H9 (cell line): Measurements from ENCODE around the gene REXO2. TPM values are rescaled to one million over a fixed set of nuclear protein-coding genes. Genes with fewer than 3 reads are reported as not detected.

ENCODE experiments used
- DNase-seq: peaks from one replicate; pipeline ENCODE4 v3.0.0-alpha.2; 2017
- H2AFZ ChIP-seq: one replicate; pipeline ENCODE4 v1.6.1; 2013; ENCODE audit warnings: mild to moderate bottlenecking, low read length, control low read depth, moderate library complexity
- H2AK5ac ChIP-seq: 2 replicates; pipeline ENCODE4 v1.6.1; 2013; ENCODE audit warnings: low read length, control low read depth, mixed read lengths; ENCODE audit not compliant: insufficient read length
- H2BK120ac ChIP-seq: one replicate; pipeline ENCODE4 v1.6.1; 2013; ENCODE audit warnings: low read depth, mild to moderate bottlenecking, low read length, control low read depth, inconsistent platforms; ENCODE audit not compliant: poor library complexity, severe bottlenecking
- H2BK12ac ChIP-seq: 2 replicates; pipeline ENCODE4 v1.6.1; 2013; ENCODE audit warnings: low read length, control low read depth, mixed read lengths, low read depth; ENCODE audit not compliant: insufficient read length
- H2BK15ac ChIP-seq: 2 replicates; pipeline ENCODE4 v1.6.1; 2013; ENCODE audit warnings: low read depth, low read length, control low read depth
- H2BK20ac ChIP-seq: one replicate; pipeline ENCODE4 v1.6.1; 2013; ENCODE audit warnings: low read depth, mild to moderate bottlenecking, low read length, control low read depth, inconsistent platforms; ENCODE audit not compliant: poor library complexity, severe bottlenecking
- H2BK5ac ChIP-seq: 2 replicates; pipeline ENCODE4 v1.6.1; 2013; ENCODE audit warnings: low read length, control low read depth, mixed read lengths; ENCODE audit not compliant: insufficient read length
- H3K14ac ChIP-seq: 2 replicates; pipeline ENCODE4 v1.6.1; 2013; ENCODE audit warnings: low read length, control low read depth; ENCODE audit not compliant: insufficient read depth
- H3K18ac ChIP-seq: 2 replicates; pipeline ENCODE4 v1.6.1; 2013; ENCODE audit warnings: low read depth, mild to moderate bottlenecking, mixed read lengths, low read length, control low read depth; ENCODE audit not compliant: insufficient read length
- H3K23ac ChIP-seq: 2 replicates; pipeline ENCODE4 v1.6.1; 2013; ENCODE audit warnings: low read length, control low read depth, mixed read lengths, low read depth; ENCODE audit not compliant: insufficient read length
- H3K23me2 ChIP-seq: 2 replicates; pipeline ENCODE4 v1.6.1; 2013; ENCODE audit warnings: low read depth, mild to moderate bottlenecking, mixed read lengths, low read length, control low read depth; ENCODE audit not compliant: insufficient read length, poor library complexity, severe bottlenecking
- H3K27ac ChIP-seq: 2 replicates; pipeline ENCODE4 v1.5.1; 2013; ENCODE audit warnings: low read length, control low read depth, mixed read lengths, low read depth; ENCODE audit not compliant: insufficient read length
- H3K27me3 ChIP-seq: 2 replicates; pipeline ENCODE4 v1.6.1; 2013; ENCODE audit warnings: low read length, control low read depth, inconsistent platforms; ENCODE audit not compliant: insufficient read depth
- H3K4ac ChIP-seq: 2 replicates; pipeline ENCODE4 v1.6.1; 2013; ENCODE audit warnings: low read depth, mild to moderate bottlenecking, control low read depth, inconsistent platforms, low read length, moderate library complexity
- H3K4me1 ChIP-seq: 2 replicates; pipeline ENCODE4 v1.6.1; 2013; ENCODE audit warnings: low read length, control low read depth, inconsistent platforms; ENCODE audit not compliant: insufficient read depth
- H3K4me2 ChIP-seq: 2 replicates; pipeline ENCODE4 v1.6.1; 2013; ENCODE audit warnings: low read length, control low read depth, mixed read lengths; ENCODE audit not compliant: insufficient read length, insufficient read depth
- H3K56ac ChIP-seq: 2 replicates; pipeline ENCODE4 v1.6.1; 2013; ENCODE audit warnings: low read depth, mild to moderate bottlenecking, mixed read lengths, low read length, control low read depth; ENCODE audit not compliant: insufficient read length
- H3K79me1 ChIP-seq: 2 replicates; pipeline ENCODE4 v1.6.1; 2013; ENCODE audit warnings: low read depth, mild to moderate bottlenecking, moderate library complexity, low read length, control low read depth, inconsistent platforms; ENCODE audit not compliant: insufficient read depth, poor library complexity, severe bottlenecking
- H3K79me2 ChIP-seq: 2 replicates; pipeline ENCODE4 v1.6.1; 2013; ENCODE audit warnings: low read length, control low read depth, inconsistent platforms; ENCODE audit not compliant: insufficient read depth
- H3K9ac ChIP-seq: 2 replicates; pipeline ENCODE4 v1.6.1; 2013; ENCODE audit warnings: low read length, control low read depth, mixed read lengths; ENCODE audit not compliant: insufficient read length; ENCODE audit errors: extremely low read depth
- H3K9me3 ChIP-seq: one replicate; pipeline ENCODE4 v1.6.1; 2013; ENCODE audit warnings: low read depth, low read length, inconsistent platforms; ENCODE audit not compliant: control insufficient read depth
- H3T11ph ChIP-seq: one replicate; pipeline ENCODE4 v1.6.1; 2013; ENCODE audit warnings: mild to moderate bottlenecking, low read length, control low read depth, inconsistent platforms
- H4K20me1 ChIP-seq: one replicate; pipeline ENCODE4 v1.6.1; 2013; ENCODE audit not compliant: control insufficient read depth, insufficient read length, insufficient read depth
- H4K5ac ChIP-seq: 2 replicates; pipeline ENCODE4 v1.6.1; 2013; ENCODE audit warnings: low read depth, mild to moderate bottlenecking, mixed read lengths, low read length, control low read depth; ENCODE audit not compliant: insufficient read length
- H4K8ac ChIP-seq: replicated peaks from 2 replicates; pipeline ENCODE4 v1.6.1; 2013; ENCODE audit warnings: low read length, control low read depth, mixed read lengths, low read depth; ENCODE audit not compliant: insufficient read length
- H4K91ac ChIP-seq: 2 replicates; pipeline ENCODE4 v1.6.1; 2013; ENCODE audit warnings: low read depth, mild to moderate bottlenecking, moderate library complexity, mixed read lengths, low read length, control low read depth; ENCODE audit not compliant: insufficient read length
- H3K27ac Mint-ChIP-seq, 3 experiments: 2 replicates in 2 of 3; 3 replicates in 1 of 3; pipeline ENCODE4 v1.8.0; 2020 to 2021; ENCODE audit warnings: mixed read lengths in 3 of 3, mild to moderate bottlenecking in 1 of 3, moderate library complexity in 1 of 3
- H3K27me3 Mint-ChIP-seq: 2 replicates; pipeline ENCODE4 v1.8.0; 2021; ENCODE audit warnings: low read depth, mild to moderate bottlenecking, moderate library complexity, mixed read lengths
- H3K36me3 Mint-ChIP-seq, 3 experiments: 2 replicates in 2 of 3; 3 replicates in 1 of 3; pipeline ENCODE4 v1.8.0; 2020 to 2021; ENCODE audit warnings: low read depth in 3 of 3, mixed read lengths in 3 of 3; ENCODE audit not compliant: insufficient read depth in 1 of 3
- H3K4me1 Mint-ChIP-seq, 2 experiments: 2 replicates each; pipeline ENCODE4 v1.8.0; 2020; ENCODE audit warnings: mixed read lengths in 2 of 2
- H3K4me3 Mint-ChIP-seq, 2 experiments: 2 replicates in 1 of 2; 3 replicates in 1 of 2; pipeline ENCODE4 v1.8.0; 2020 to 2021; ENCODE audit warnings: mild to moderate bottlenecking in 2 of 2, mixed read lengths in 2 of 2, moderate library complexity in 1 of 2
- H3K9me3 Mint-ChIP-seq, 2 experiments: 2 replicates in 1 of 2; 3 replicates in 1 of 2; pipeline ENCODE4 v1.8.0; 2020; ENCODE audit warnings: mild to moderate bottlenecking in 2 of 2, mixed read lengths in 2 of 2, moderate library complexity in 1 of 2
- CTCF ChIP-seq: fragments of 200-600 bp; sonication (generic); conservative IDR thresholded peaks from 3 replicates; pipeline ENCODE4 v1.8.0; 2021; ENCODE audit warnings: antibody characterized with exemption, mild to moderate bottlenecking
- WGBS: extraction: QIAGEN DNeasy Blood & Tissue Kit; methylation state at CpG from one replicate; pipeline ENCODE4 v1.1.7; 2013; ENCODE audit warnings: missing lambda C conversion rate, low lambda C conversion rate, mixed read lengths; ENCODE audit not compliant: insufficient read length; ENCODE audit errors: extremely low coverage; 5-methylcytosine and 5-hydroxymethylcytosine counted together
- long read RNA-seq: library from polyadenylated mRNA; unstranded; transcript quantifications from one replicate; pipeline ENCODE4 v2.0.0, GENCODE V29; 2020
- total RNA-seq: library from RNA; stranded (reverse); gene quantifications from 2 replicates; pipeline ENCODE4 v1.2.1, GENCODE V29; 2021

The REXO2 gene
- 88.8 and 92.8 TPM in 2 replicates for total RNA-seq
- long read RNA-seq, transcript REXO2-214 (2 exons, 552 nt), result minor isoform, 12 of 122 reads
- long read RNA-seq, transcript REXO2-215 (3 exons, 848 nt), result minor isoform, 5 of 122 reads
- long read RNA-seq, transcript REXO2-220 (7 exons, 1,158 nt), result major isoform, 80 of 122 reads
- long read RNA-seq, partial matches to known transcripts, result 3 of 122 reads
- long read RNA-seq, other reads (novel, unspliced or antisense), result 16 of 122 reads

GRCh38 chr11:114439229-114440120, at the start of gene REXO2:
Gene REXO2, plus strand, starts transcription at chr11:114439467. Its CDS starts 62 bp downstream, at chr11:114439529.
- H3K56ac ChIP-seq, result no peak within 1 kb of the TSS
- peaks cover 4% of the 10 kb centered on the region; the same call in 1 of the 2 replicates for H3K4me1 ChIP-seq
- H2BK20ac ChIP-seq, result no peak within 1 kb of the TSS
- peaks cover 3% of the 10 kb centered on the region for H3K23me2 ChIP-seq
- H2BK120ac ChIP-seq, result no peak within 1 kb of the TSS
- H4K20me1 ChIP-seq, result no peaks in the 10 kb centered on the region
- H2BK15ac ChIP-seq, result no peak within 1 kb of the TSS
- H3K79me1 ChIP-seq, result no peaks in the 10 kb centered on the region
- peak within 1 kb of the TSS; percentile 98 to 99 for H3K4me3 Mint-ChIP-seq
- H3K9ac ChIP-seq, result peak within 1 kb of the TSS; percentile 53
- H3K79me2 ChIP-seq, result peaks cover 28% of the 10 kb centered on the region; the same call in 1 of the 2 replicates
- H3K27ac Mint-ChIP-seq, result peak within 1 kb of the TSS; percentile 65 to 100 (median 94)
- no peaks in the 10 kb centered on the region for H3K27me3 ChIP-seq
- H2BK12ac ChIP-seq, result no peak within 1 kb of the TSS
- H4K8ac ChIP-seq, result no peak within 1 kb of the TSS
- no peaks in the 10 kb centered on the region for H3K9me3 ChIP-seq
- H3T11ph ChIP-seq, result no peak within 1 kb of the TSS
- H3K14ac ChIP-seq, result peak within 1 kb of the TSS; percentile 46
- peaks cover 37 to 38% of the 10 kb centered on the region in 2 experiments for H3K4me1 Mint-ChIP-seq
- H4K91ac ChIP-seq, result no peak within 1 kb of the TSS
- H3K9me3 Mint-ChIP-seq, result no peaks in the 10 kb centered on the region
- H3K27me3 Mint-ChIP-seq, result no peaks in the 10 kb centered on the region
- no peak within 1 kb of the TSS for H3K23ac ChIP-seq
- peak; percentile 32; the same call in 2 of the 3 replicates for TF ChIP-seq CTCF
- H3K36me3 Mint-ChIP-seq, result peaks cover 8 to 25% (median 21%) of the 10 kb centered on the region in 3 experiments; a peak in 6 of 7 replicates
- H4K5ac ChIP-seq, result no peak within 1 kb of the TSS
- H2AK5ac ChIP-seq, result no peak within 1 kb of the TSS
- H2AFZ ChIP-seq, result no peak within 1 kb of the TSS
- no CpG with 5 or more reads among the region's 64 CpGs for WGBS
- H3K18ac ChIP-seq, result peak within 1 kb of the TSS; percentile 36
- DNase-seq, result peak; percentile 95
- H3K4ac ChIP-seq, result no peak within 1 kb of the TSS
- H3K4me2 ChIP-seq, result peak within 1 kb of the TSS; percentile 71
- peak within 1 kb of the TSS; percentile 14 for H2BK5ac ChIP-seq
- H3K27ac ChIP-seq, result peak within 1 kb of the TSS; percentile 63
